ENCODE measurements around the gene ERGIC1.

The ERGIC1 gene

DNA sequence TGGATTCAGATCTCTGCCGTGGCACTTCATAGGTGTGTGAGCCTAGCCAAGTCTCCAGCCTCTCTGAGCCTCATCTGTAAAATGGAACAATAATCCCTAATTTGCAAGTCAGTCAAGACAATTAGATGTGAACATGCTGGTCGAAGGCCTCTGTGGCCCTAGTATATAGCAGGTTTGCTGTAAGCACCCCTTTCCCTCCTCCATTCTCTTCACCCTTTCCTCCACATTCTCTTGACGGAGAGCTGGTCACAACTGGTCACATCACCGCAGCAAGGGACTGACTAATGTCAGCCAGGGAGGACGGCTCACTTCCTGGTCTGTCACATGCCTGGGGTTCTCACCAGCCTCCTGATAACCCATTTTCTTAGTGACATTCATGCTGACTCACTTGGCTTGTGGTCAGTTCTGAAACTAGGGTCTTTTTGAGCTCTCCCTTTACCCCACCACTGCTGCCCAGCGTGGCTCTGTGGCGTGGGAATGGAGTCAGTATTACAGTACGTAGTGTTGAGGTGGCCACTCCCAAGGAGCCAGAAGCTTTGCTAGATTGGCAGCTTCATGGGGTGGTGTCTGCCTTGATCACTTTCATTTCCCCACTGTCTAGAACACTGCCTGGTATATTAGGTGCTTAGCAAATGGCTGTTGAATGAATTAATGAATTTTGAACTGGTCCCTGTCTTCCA, 47.8 kb downstream of the ERGIC1 start:
- peaks cover 4 to 9% of the 10 kb centered on the region in 2 donors for H3K4me1 ChIP-seq (ENCODE audit: control insufficient read depth in 2 of 2, insufficient read depth in 1 of 2, low read depth in 1 of 2, low read length in 2 of 2)
- no peak overlapping the region for H3K27ac ChIP-seq (replicated peaks; ENCODE audit: low read length)
- H2BK12ac ChIP-seq (ENCODE audit: low read length), result no peak overlapping the region
- H3K9ac ChIP-seq (ENCODE audit: low read depth, low read length, poor library complexity), result no peak overlapping the region
- WGBS, 2 donors (ENCODE audit: extremely low coverage in 2 of 2, insufficient read length in 2 of 2, insufficient replicate concordance in 1 of 2), result no CpG with 5 or more reads among the region's 8 CpGs
- no peak overlapping the region for H3K4me2 ChIP-seq (ENCODE audit: insufficient read depth, low read length, poor library complexity, severe bottlenecking)
- no peak overlapping the region for H4K8ac ChIP-seq (ENCODE audit: low read depth, low read length)
- H3K14ac ChIP-seq (ENCODE audit: low read length), result no peak overlapping the region
- H2AK5ac ChIP-seq (ENCODE audit: low read depth, low read length), result no peak overlapping the region
- H4K91ac ChIP-seq (ENCODE audit: low read depth, low read length, poor library complexity), result no peak overlapping the region
- no peaks in the 10 kb centered on the region for H3K79me1 ChIP-seq (ENCODE audit: low read depth, low read length)
- no peak for DNase-seq (ENCODE audit: low spot score)
- no peaks in the 10 kb centered on the region for H3K27me3 ChIP-seq (ENCODE audit: control insufficient read depth in 3 of 3, insufficient read depth in 3 of 3, low read depth in 1 of 3, low read length in 3 of 3)
- H2BK120ac ChIP-seq (ENCODE audit: low read depth, low read length), result no peak overlapping the region
- H3K4me3 ChIP-seq (ENCODE audit: low read length in 2 of 2), result no peak overlapping the region
- H2BK5ac ChIP-seq (ENCODE audit: low read length), result no peak overlapping the region
- H3K18ac ChIP-seq (ENCODE audit: low read length), result no peak overlapping the region
- H3K23ac ChIP-seq (ENCODE audit: low read depth, low read length, poor library complexity), result peak overlapping the region; percentile 52
- no peak overlapping the region for H2AFZ ChIP-seq (ENCODE audit: low read length)
- peaks cover 0 to 25% of the 10 kb centered on the region in 2 donors for H3K36me3 ChIP-seq (replicated peaks in 1 of 2; ENCODE audit: control insufficient read depth in 2 of 2, insufficient read depth in 2 of 2, low read length in 2 of 2)
- no peaks in the 10 kb centered on the region for H3K9me3 ChIP-seq (replicated peaks in 1 of 2; ENCODE audit: control insufficient read depth in 2 of 2, insufficient read depth in 1 of 2, low read depth in 1 of 2, low read length in 2 of 2)
- H2BK15ac ChIP-seq (ENCODE audit: low read length), result no peak overlapping the region
- no peak overlapping the region for H3K4ac ChIP-seq (ENCODE audit: low read length)

DNA sequence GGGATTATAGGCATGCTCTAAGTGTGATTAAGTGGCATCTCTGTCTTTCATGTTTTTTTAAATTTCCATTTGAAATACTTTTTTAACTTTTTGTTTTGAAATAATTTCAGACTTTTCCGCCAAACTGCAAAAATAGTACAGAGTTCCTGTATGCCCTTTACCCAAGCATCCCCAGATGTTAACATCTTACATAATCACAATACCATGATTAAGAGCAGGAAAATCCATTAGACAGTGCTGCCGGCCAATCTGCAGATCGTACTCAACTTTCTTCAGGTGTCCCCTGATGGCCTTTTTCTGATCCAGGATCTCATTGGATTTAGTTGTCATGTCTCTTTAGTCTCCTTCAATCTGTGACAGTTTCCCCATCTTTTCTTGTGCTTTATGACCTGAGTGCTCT, 49.0 kb downstream of the ERGIC1 start:
- Histone ChIP-seq H3K18ac (ENCODE audit: low read length) (no peak overlapping the region), H3K79me1 (ENCODE audit: low read depth, low read length) (peaks cover 4% of the 10 kb centered on the region), H2BK12ac (ENCODE audit: low read length) (no peak overlapping the region), H3K27me3 (ENCODE audit: control insufficient read depth in 3 of 3, insufficient read depth in 3 of 3, low read depth in 1 of 3, low read length in 3 of 3) (no peaks in the 10 kb centered on the region), H2AFZ (ENCODE audit: low read length) (no peak overlapping the region), H3K4me1 (ENCODE audit: control insufficient read depth in 2 of 2, insufficient read depth in 1 of 2, low read depth in 1 of 2, low read length in 2 of 2) (peaks cover 5 to 15% of the 10 kb centered on the region in 2 donors), H2AK5ac (ENCODE audit: low read depth, low read length) (no peak overlapping the region), H3K36me3 (replicated peaks in 1 of 2; ENCODE audit: control insufficient read depth in 2 of 2, insufficient read depth in 2 of 2, low read length in 2 of 2) (peaks cover 0 to 25% of the 10 kb centered on the region in 2 donors), H3K4me3 (ENCODE audit: low read length in 2 of 2) (no peak overlapping the region), H2BK5ac (ENCODE audit: low read length) (no peak overlapping the region), H4K8ac (ENCODE audit: low read depth, low read length) (no peak overlapping the region), H3K27ac (replicated peaks; ENCODE audit: low read length) (no peak overlapping the region), H3K4ac (ENCODE audit: low read length) (no peak overlapping the region), H4K91ac (ENCODE audit: low read depth, low read length, poor library complexity) (no peak overlapping the region), H3K9ac (ENCODE audit: low read depth, low read length, poor library complexity) (no peak overlapping the region), H3K4me2 (ENCODE audit: insufficient read depth, low read length, poor library complexity, severe bottlenecking) (no peak overlapping the region), H3K9me3 (replicated peaks in 1 of 2; ENCODE audit: control insufficient read depth in 2 of 2, insufficient read depth in 1 of 2, low read depth in 1 of 2, low read length in 2 of 2) (no peaks in the 10 kb centered on the region), H3K23ac (ENCODE audit: low read depth, low read length, poor library complexity) (no peak overlapping the region), H3K14ac (ENCODE audit: low read length) (no peak overlapping the region), H2BK120ac (ENCODE audit: low read depth, low read length) (no peak overlapping the region), H2BK15ac (ENCODE audit: low read length) (no peak overlapping the region)
- WGBS, 2 donors (ENCODE audit: extremely low coverage in 2 of 2, insufficient read length in 2 of 2, insufficient replicate concordance in 1 of 2), result no CpG with 5 or more reads among the region's 3 CpGs
- DNase-seq (ENCODE audit: low spot score), result no peak

DNA sequence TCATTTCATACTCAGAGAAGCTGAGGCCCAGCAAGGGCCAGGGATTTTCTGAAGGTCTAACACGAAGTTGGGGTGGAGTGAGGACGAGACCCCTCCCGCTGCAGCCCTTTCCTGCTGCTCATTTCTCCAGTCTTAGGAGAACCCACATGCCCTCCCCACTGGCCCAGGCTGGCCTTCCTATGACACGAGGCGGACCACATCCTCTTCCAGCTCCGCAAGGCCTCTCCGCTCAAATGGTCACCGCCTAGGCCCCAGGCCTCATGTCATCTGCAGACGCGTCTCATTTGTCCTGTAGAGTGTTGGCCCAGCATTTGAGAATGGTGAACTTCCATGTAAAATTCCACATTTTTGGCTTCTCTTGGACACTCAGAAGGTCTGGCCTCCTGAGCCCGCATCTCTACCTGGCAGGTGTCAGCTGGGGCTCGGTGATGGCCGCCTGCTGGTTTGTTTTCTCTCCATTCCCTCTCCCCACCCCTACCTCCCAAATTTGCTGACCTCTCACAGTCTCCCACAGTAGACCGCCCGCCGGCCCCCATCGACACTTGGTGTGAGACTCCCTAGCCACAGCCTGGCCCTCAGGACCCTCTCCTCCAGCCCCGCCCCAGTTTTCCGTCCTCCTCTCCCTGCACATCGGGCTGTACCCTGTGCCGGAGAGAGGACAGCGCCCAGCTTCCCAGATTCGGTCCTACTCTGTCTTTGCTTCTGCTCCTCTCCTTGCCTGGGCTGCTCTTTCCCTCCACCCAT, 51.7 kb downstream of the ERGIC1 start:
- H3K36me3 ChIP-seq (replicated peaks in 1 of 2; ENCODE audit: control insufficient read depth in 2 of 2, insufficient read depth in 2 of 2, low read length in 2 of 2), result peaks cover 5 to 37% of the 10 kb centered on the region in 2 donors
- no peaks in the 10 kb centered on the region for H3K27me3 ChIP-seq (ENCODE audit: control insufficient read depth in 3 of 3, insufficient read depth in 3 of 3, low read depth in 1 of 3, low read length in 3 of 3)
- H3K9me3 ChIP-seq (replicated peaks in 1 of 2; ENCODE audit: control insufficient read depth in 2 of 2, insufficient read depth in 1 of 2, low read depth in 1 of 2, low read length in 2 of 2), result no peaks in the 10 kb centered on the region
- H3K9ac ChIP-seq (ENCODE audit: low read depth, low read length, poor library complexity), result no peak overlapping the region
- H3K4ac ChIP-seq (ENCODE audit: low read length), result no peak overlapping the region
- H2BK15ac ChIP-seq (ENCODE audit: low read length), result no peak overlapping the region
- H3K27ac ChIP-seq (replicated peaks; ENCODE audit: low read length), result no peak overlapping the region
- no CpG with 5 or more reads among the region's 23 CpGs for WGBS, 2 donors (ENCODE audit: extremely low coverage in 2 of 2, insufficient read length in 2 of 2, insufficient replicate concordance in 1 of 2)
- H3K14ac ChIP-seq (ENCODE audit: low read length), result no peak overlapping the region
- no peak overlapping the region for H3K4me2 ChIP-seq (ENCODE audit: insufficient read depth, low read length, poor library complexity, severe bottlenecking)
- peaks cover 4% of the 10 kb centered on the region for H3K79me1 ChIP-seq (ENCODE audit: low read depth, low read length)
- H3K18ac ChIP-seq (ENCODE audit: low read length), result peak overlapping the region; percentile 32
- H2BK5ac ChIP-seq (ENCODE audit: low read length), result no peak overlapping the region
- no peak for DNase-seq (ENCODE audit: low spot score)
- no peak overlapping the region for H2AK5ac ChIP-seq (ENCODE audit: low read depth, low read length)
- no peak overlapping the region for H2AFZ ChIP-seq (ENCODE audit: low read length)
- no peak overlapping the region for H2BK12ac ChIP-seq (ENCODE audit: low read length)
- no peak overlapping the region for H2BK120ac ChIP-seq (ENCODE audit: low read depth, low read length)
- H3K23ac ChIP-seq (ENCODE audit: low read depth, low read length, poor library complexity), result no peak overlapping the region
- no peak overlapping the region for H3K4me3 ChIP-seq (ENCODE audit: low read length in 2 of 2)
- H4K8ac ChIP-seq (ENCODE audit: low read depth, low read length), result no peak overlapping the region
- peaks cover 1 to 6% of the 10 kb centered on the region in 2 donors for H3K4me1 ChIP-seq (ENCODE audit: control insufficient read depth in 2 of 2, insufficient read depth in 1 of 2, low read depth in 1 of 2, low read length in 2 of 2)
- H4K91ac ChIP-seq (ENCODE audit: low read depth, low read length, poor library complexity), result no peak overlapping the region

DNA sequence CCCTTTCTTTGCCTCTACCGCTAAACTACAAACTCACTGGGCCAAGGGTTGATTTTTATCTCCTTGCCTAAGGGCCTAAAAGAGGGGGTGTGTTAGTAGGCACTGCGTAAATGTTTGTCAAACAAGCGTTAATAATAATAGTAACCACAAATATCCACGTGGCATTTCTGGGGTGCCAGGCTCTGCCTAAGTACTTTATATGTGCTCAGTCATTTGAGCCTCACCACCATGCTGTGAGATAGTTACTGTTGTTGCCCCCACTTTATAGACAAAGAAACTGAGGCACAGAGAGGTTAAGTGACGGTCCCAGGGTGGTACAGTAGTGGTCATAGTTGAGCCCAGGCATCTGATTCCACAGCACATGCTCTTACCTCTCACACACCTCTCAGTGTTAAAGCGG, 52.4 kb downstream of the ERGIC1 start:
- H2AK5ac ChIP-seq (ENCODE audit: low read depth, low read length), result no peak overlapping the region
- no CpG with 5 or more reads among the region's 6 CpGs for WGBS, 2 donors (ENCODE audit: extremely low coverage in 2 of 2, insufficient read length in 2 of 2, insufficient replicate concordance in 1 of 2)
- no peak overlapping the region for H3K14ac ChIP-seq (ENCODE audit: low read length)
- peaks cover 7 to 43% of the 10 kb centered on the region in 2 donors for H3K36me3 ChIP-seq (replicated peaks in 1 of 2; ENCODE audit: control insufficient read depth in 2 of 2, insufficient read depth in 2 of 2, low read length in 2 of 2)
- H3K18ac ChIP-seq (ENCODE audit: low read length), result no peak overlapping the region
- DNase-seq (ENCODE audit: low spot score), result no peak
- no peak overlapping the region for H2BK12ac ChIP-seq (ENCODE audit: low read length)
- H2BK5ac ChIP-seq (ENCODE audit: low read length), result no peak overlapping the region
- no peak overlapping the region for H3K23ac ChIP-seq (ENCODE audit: low read depth, low read length, poor library complexity)
- H3K9ac ChIP-seq (ENCODE audit: low read depth, low read length, poor library complexity), result no peak overlapping the region
- no peak overlapping the region for H3K27ac ChIP-seq (replicated peaks; ENCODE audit: low read length)
- no peak overlapping the region for H2BK15ac ChIP-seq (ENCODE audit: low read length)
- H4K91ac ChIP-seq (ENCODE audit: low read depth, low read length, poor library complexity), result no peak overlapping the region
- H4K8ac ChIP-seq (ENCODE audit: low read depth, low read length), result no peak overlapping the region
- peaks cover 4% of the 10 kb centered on the region for H3K79me1 ChIP-seq (ENCODE audit: low read depth, low read length)
- no peak overlapping the region for H3K4me3 ChIP-seq (ENCODE audit: low read length in 2 of 2)
- H3K4me1 ChIP-seq (ENCODE audit: control insufficient read depth in 2 of 2, insufficient read depth in 1 of 2, low read depth in 1 of 2, low read length in 2 of 2), result peaks cover 1 to 6% of the 10 kb centered on the region in 2 donors
- H3K4ac ChIP-seq (ENCODE audit: low read length), result no peak overlapping the region
- H3K4me2 ChIP-seq (ENCODE audit: insufficient read depth, low read length, poor library complexity, severe bottlenecking), result no peak overlapping the region
- H2BK120ac ChIP-seq (ENCODE audit: low read depth, low read length), result no peak overlapping the region
- H3K27me3 ChIP-seq (ENCODE audit: control insufficient read depth in 3 of 3, insufficient read depth in 3 of 3, low read depth in 1 of 3, low read length in 3 of 3), result no peaks in the 10 kb centered on the region
- H2AFZ ChIP-seq (ENCODE audit: low read length), result no peak overlapping the region
- H3K9me3 ChIP-seq (replicated peaks in 1 of 2; ENCODE audit: control insufficient read depth in 2 of 2, insufficient read depth in 1 of 2, low read depth in 1 of 2, low read length in 2 of 2), result no peaks in the 10 kb centered on the region
